Measurements from ENCODE around the gene SCN5A.

SCN5A gene

DNA sequence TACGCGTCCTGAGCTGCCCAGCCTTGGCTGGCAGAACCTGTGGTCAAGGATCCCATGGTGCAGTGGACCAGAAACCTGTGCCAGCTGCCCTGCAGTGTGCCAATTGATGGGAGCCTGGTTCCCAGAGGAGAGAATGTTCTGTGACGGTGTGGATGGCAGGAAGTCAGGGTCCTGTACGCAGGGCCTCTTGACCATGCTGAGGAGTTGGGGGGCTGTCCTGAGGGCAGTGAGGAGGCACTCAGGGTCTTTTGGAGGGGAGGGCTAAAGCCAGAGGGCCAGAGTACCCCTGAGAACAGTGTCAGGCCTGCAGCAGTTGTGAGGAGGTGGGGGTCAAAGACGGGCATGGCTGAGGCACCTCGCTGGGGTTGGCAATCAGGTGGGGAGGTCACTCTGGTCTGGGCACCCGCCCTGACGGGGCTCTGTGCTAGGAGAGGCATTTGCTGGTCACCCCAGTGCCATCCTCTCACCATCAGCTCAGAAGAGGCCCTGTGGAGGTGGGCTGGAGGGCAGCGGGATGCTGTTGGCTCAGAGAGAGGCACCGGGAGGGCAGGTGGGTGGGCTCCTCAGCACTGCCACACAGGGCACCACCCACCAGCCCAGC lies 61.0 kb downstream of the SCN5A start:
- H3K9me3 ChIP-seq (ENCODE audit: control insufficient read depth, insufficient read depth, low read length): no peaks in the 10 kb centered on the region
- no peak overlapping the region for H3K4me3 ChIP-seq (ENCODE audit: low read length)
- no peaks in the 10 kb centered on the region; the same call in 1 of the 2 replicates for H3K36me3 ChIP-seq (ENCODE audit: control insufficient read depth, insufficient read depth, low read length)
- WGBS (ENCODE audit: insufficient coverage, insufficient read length): no CpG with 5 or more reads among the region's 10 CpGs
- no peak for DNase-seq (ENCODE audit: low read depth, low spot score)
- H3K27ac ChIP-seq (ENCODE audit: low read length): no peak overlapping the region
- no peaks in the 10 kb centered on the region for H3K4me1 ChIP-seq (ENCODE audit: control insufficient read depth, insufficient read depth, low read length)
- no peaks in the 10 kb centered on the region for H3K27me3 ChIP-seq (ENCODE audit: control insufficient read depth, insufficient read depth, low read length)

DNA sequence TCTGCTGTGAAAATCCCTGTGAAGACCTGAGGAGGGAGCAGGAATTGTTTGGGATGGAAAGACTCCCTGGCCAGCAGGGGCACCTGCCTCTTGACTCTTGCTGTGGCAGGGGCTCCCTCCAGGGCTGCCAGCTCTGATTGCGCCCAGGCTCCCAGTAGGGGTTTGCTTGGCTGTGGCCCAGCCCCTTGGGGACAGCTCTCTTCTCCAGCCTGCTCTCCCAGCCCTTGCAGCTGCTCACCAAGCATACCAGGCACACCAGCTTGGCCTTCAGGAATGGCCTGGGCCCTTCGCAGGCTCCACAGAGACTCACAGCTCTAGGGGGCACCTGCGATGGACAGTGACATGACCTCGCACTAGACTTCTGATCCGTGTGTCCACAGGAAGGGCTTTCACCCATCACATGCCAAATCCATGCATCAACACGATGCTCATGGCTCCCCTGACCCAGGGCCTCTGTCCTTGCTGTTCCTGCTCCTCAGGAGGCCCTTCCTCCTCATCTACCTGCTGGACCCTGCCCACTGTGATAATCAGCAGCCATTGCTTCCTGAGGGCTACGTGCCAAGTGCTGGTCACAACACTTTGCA lies 61.8 kb downstream of the SCN5A start:
- no CpG with 5 or more reads among the region's 7 CpGs for WGBS (ENCODE audit: insufficient coverage, insufficient read length)
- H3K9me3 ChIP-seq (ENCODE audit: control insufficient read depth, insufficient read depth, low read length): no peaks in the 10 kb centered on the region
- no peak overlapping the region for H3K27ac ChIP-seq (ENCODE audit: low read length)
- no peak overlapping the region for H3K4me3 ChIP-seq (ENCODE audit: low read length)
- no peak for DNase-seq (ENCODE audit: low read depth, low spot score)
- H3K36me3 ChIP-seq (ENCODE audit: control insufficient read depth, insufficient read depth, low read length): no peaks in the 10 kb centered on the region; the same call in 1 of the 2 replicates
- no peaks in the 10 kb centered on the region for H3K4me1 ChIP-seq (ENCODE audit: control insufficient read depth, insufficient read depth, low read length)
- no peaks in the 10 kb centered on the region for H3K27me3 ChIP-seq (ENCODE audit: control insufficient read depth, insufficient read depth, low read length)

DNA sequence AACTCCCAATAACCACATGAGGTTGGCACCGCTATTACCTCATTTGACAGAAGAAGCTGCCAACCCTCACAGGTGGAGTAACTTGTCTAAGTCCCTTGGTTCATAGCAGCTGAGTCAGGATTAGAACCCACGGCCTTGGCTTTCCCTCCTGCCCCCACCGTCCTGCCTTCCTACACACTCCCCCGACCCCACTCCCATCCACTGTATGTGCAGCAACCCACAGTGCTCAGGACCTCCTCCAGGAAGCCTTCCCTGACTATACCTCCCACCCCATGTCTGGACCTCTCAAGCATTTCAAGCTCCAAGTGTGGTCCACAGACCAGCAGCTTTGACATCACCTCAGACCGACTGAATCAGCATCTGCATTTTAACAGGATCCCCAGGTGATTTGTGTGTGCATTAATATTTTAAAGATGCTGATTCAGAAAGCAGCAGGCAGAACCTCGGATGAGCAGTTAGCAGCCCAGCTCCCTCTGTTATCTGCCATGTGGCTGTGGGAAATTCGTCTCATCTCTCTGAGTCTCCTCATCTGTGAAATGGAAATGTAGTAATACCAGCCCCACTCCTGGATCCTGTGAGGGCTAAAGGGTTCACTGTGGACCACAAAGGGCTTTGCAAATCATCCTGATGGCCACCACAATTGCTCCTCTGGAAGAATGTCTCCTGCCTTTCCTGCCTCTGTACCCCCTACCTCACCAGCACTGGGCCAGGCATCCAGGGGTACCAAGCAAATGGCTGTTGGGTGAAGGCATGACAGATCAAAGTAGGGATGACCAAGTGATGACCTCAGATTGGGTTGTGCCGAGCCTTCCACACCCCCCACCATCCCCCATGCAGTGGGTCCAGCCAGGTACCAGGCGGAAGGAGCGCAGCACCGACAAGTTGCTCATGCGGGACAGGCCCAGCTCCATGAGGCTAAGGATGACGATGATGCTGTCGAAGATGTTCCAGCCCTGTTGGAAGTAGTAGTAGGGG lies 62.7 kb downstream of the SCN5A start:
- no peaks in the 10 kb centered on the region for H3K9me3 ChIP-seq (ENCODE audit: control insufficient read depth, insufficient read depth, low read length)
- H3K4me3 ChIP-seq (ENCODE audit: low read length): no peak overlapping the region
- DNase-seq (ENCODE audit: low read depth, low spot score): no peak
- no CpG with 5 or more reads among the region's 14 CpGs for WGBS (ENCODE audit: insufficient coverage, insufficient read length)
- no peaks in the 10 kb centered on the region for H3K27me3 ChIP-seq (ENCODE audit: control insufficient read depth, insufficient read depth, low read length)
- no peaks in the 10 kb centered on the region; the same call in 1 of the 2 replicates for H3K36me3 ChIP-seq (ENCODE audit: control insufficient read depth, insufficient read depth, low read length)
- no peaks in the 10 kb centered on the region for H3K4me1 ChIP-seq (ENCODE audit: control insufficient read depth, insufficient read depth, low read length)
- no peak overlapping the region for H3K27ac ChIP-seq (ENCODE audit: low read length)

DNA sequence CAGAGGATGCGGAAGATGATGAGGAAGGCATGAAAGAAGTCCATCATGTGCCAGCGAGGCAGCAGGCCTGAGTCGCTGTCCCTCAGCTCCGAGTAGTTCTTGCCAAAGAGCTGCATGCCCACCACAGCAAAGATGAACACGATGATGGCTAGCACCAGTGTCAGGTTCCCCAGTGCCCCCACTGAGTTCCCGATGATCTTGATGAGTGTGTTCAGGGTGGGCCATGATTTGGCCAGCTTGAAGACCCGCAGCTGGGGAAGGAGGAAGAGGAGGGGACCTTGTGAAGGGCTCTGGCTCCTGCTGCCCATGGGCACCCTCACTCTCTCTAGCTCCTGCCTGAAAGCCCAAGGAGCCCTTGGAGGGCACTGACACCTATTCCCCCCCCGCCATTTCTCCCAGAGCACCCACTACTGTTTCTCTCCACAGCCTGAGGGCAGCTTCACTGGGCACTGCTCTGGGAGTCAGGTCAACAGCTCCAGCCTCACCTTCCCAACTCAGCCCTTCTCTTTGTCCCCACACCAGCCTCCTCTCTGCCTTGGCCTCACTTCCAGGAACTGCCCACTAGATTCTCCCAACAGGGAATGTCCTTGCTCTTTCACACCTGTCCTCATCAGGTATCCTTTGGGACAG lies 63.6 kb downstream of the SCN5A start:
- no peaks in the 10 kb centered on the region for H3K9me3 ChIP-seq (ENCODE audit: control insufficient read depth, insufficient read depth, low read length)
- no peak overlapping the region for H3K27ac ChIP-seq (ENCODE audit: low read length)
- no peak overlapping the region for H3K4me3 ChIP-seq (ENCODE audit: low read length)
- DNase-seq (ENCODE audit: low read depth, low spot score): no peak
- H3K36me3 ChIP-seq (ENCODE audit: control insufficient read depth, insufficient read depth, low read length): no peaks in the 10 kb centered on the region; the same call in 1 of the 2 replicates
- no peaks in the 10 kb centered on the region for H3K27me3 ChIP-seq (ENCODE audit: control insufficient read depth, insufficient read depth, low read length)
- WGBS (ENCODE audit: insufficient coverage, insufficient read length): no CpG with 5 or more reads among the region's 8 CpGs
- H3K4me1 ChIP-seq (ENCODE audit: control insufficient read depth, insufficient read depth, low read length): no peaks in the 10 kb centered on the region

- Histone ChIP-seq H3K4me1 (ENCODE audit: control insufficient read depth, insufficient read depth, low read length) (peaks cover 1% of the 10 kb centered on the region; the same call in 1 of the 2 replicates), H3K4me3 (ENCODE audit: low read length) (no peak overlapping the region), H3K27ac (ENCODE audit: low read length) (no peak overlapping the region), H3K36me3 (ENCODE audit: control insufficient read depth, insufficient read depth, low read length) (no peaks in the 10 kb centered on the region; the same call in 1 of the 2 replicates), H3K27me3 (ENCODE audit: control insufficient read depth, insufficient read depth, low read length) (no peaks in the 10 kb centered on the region), H3K9me3 (ENCODE audit: control insufficient read depth, insufficient read depth, low read length) (no peaks in the 10 kb centered on the region)
- DNase-seq (ENCODE audit: low read depth, low spot score): no peak
- WGBS (ENCODE audit: insufficient coverage, insufficient read length): no CpG with 5 or more reads among the region's 6 CpGs
Measured at GRCh38 chr3:38583688-38584087, 65.8 kb downstream of the SCN5A start.

- H3K4me1 ChIP-seq (ENCODE audit: control insufficient read depth, insufficient read depth, low read length): peaks cover 1% of the 10 kb centered on the region; the same call in 1 of the 2 replicates
- DNase-seq (ENCODE audit: low read depth, low spot score): no peak
- no peaks in the 10 kb centered on the region for H3K36me3 ChIP-seq (ENCODE audit: control insufficient read depth, insufficient read depth, low read length)
- no peak overlapping the region for H3K4me3 ChIP-seq (ENCODE audit: low read length)
- no CpG with 5 or more reads among the region's 8 CpGs for WGBS (ENCODE audit: insufficient coverage, insufficient read length)
- H3K27me3 ChIP-seq (ENCODE audit: control insufficient read depth, insufficient read depth, low read length): no peaks in the 10 kb centered on the region
- no peak overlapping the region for H3K27ac ChIP-seq (ENCODE audit: low read length)
- H3K9me3 ChIP-seq (ENCODE audit: control insufficient read depth, insufficient read depth, low read length): no peaks in the 10 kb centered on the region
Measured at GRCh38 chr3:38582941-38583645, 66.4 kb downstream of the SCN5A start.

- Histone ChIP-seq H3K9me3 (ENCODE audit: control insufficient read depth, insufficient read depth, low read length) (no peaks in the 10 kb centered on the region), H3K27me3 (ENCODE audit: control insufficient read depth, insufficient read depth, low read length) (no peaks in the 10 kb centered on the region), H3K4me3 (ENCODE audit: low read length) (no peak overlapping the region), H3K27ac (ENCODE audit: low read length) (no peak overlapping the region), H3K4me1 (ENCODE audit: control insufficient read depth, insufficient read depth, low read length) (peaks cover 1% of the 10 kb centered on the region; the same call in 1 of the 2 replicates), H3K36me3 (ENCODE audit: control insufficient read depth, insufficient read depth, low read length) (no peaks in the 10 kb centered on the region)
- WGBS (ENCODE audit: insufficient coverage, insufficient read length): no CpG with 5 or more reads among the region's 6 CpGs
- DNase-seq (ENCODE audit: low read depth, low spot score): no peak
Measured at GRCh38 chr3:38582316-38582715, 67.2 kb downstream of the SCN5A start.

- WGBS (ENCODE audit: insufficient coverage, insufficient read length): no CpG with 5 or more reads among the region's 2 CpGs
- Histone ChIP-seq H3K9me3 (ENCODE audit: control insufficient read depth, insufficient read depth, low read length) (no peaks in the 10 kb centered on the region), H3K27me3 (ENCODE audit: control insufficient read depth, insufficient read depth, low read length) (no peaks in the 10 kb centered on the region), H3K4me3 (ENCODE audit: low read length) (no peak overlapping the region), H3K4me1 (ENCODE audit: control insufficient read depth, insufficient read depth, low read length) (peaks cover 1% of the 10 kb centered on the region; the same call in 1 of the 2 replicates), H3K27ac (ENCODE audit: low read length) (no peak overlapping the region), H3K36me3 (ENCODE audit: control insufficient read depth, insufficient read depth, low read length) (no peaks in the 10 kb centered on the region)
- DNase-seq (ENCODE audit: low read depth, low spot score): no peak
Measured at GRCh38 chr3:38581774-38582173, 67.7 kb downstream of the SCN5A start.

DNA sequence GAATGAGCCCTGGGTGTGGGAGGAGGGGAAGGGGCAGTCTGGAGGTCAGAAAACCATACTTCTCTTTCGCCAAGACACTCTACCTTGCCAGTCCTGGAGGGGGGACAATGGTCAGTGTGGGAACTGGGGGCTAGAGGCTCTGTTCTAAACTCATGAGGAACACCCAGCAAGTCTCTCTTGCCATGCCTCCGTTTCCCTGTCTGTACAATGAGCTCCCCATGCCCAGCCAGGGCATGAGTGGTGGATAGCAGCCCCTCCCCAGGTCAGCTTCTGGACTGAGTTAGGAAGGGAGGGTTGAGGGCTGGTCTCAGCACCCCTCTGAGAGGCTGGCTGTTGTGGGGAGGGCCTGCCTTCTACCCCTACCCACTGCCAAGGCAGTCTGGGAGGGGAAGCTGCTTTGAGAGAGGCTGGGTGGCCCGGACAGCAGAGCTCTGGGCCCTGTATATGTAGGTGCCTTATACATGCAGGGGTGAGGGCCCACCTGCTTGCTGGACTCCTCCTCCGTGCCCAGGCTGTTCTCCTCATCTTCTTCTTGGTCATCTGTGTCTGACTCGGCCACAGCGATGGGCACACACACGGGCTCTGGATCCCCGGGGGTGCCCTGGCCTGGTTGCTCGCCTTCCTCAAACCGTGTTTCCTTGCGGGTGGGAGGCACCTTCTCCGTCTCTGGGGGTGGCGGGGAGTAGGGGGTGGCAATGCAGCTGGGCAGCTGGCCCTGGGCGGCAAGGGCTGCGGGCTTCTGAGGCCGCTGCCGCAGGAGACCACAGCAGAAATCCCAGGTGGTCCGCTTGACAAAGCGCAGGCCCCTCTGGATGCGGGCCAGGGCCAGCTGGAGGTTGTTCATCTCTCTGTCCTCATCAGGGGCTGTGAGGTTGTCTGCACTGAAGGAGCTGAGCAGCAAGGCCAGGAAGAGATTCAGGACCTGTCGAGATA lies 68.8 kb downstream of the SCN5A start:
- Histone ChIP-seq H3K27ac (ENCODE audit: low read length) (no peak overlapping the region), H3K4me3 (ENCODE audit: low read length) (no peak overlapping the region), H3K27me3 (ENCODE audit: control insufficient read depth, insufficient read depth, low read length) (no peaks in the 10 kb centered on the region), H3K9me3 (ENCODE audit: control insufficient read depth, insufficient read depth, low read length) (no peaks in the 10 kb centered on the region), H3K4me1 (ENCODE audit: control insufficient read depth, insufficient read depth, low read length) (peaks cover 1% of the 10 kb centered on the region; the same call in 1 of the 2 replicates), H3K36me3 (ENCODE audit: control insufficient read depth, insufficient read depth, low read length) (no peaks in the 10 kb centered on the region)
- no peak for DNase-seq (ENCODE audit: low read depth, low spot score)
- WGBS (ENCODE audit: insufficient coverage, insufficient read length): no CpG with 5 or more reads among the region's 21 CpGs

Measured in iPS DF 6.9 (cell line).